ENCODE results near the gene TEDC1.

TEDC1 gene

GRCh38 chr14:105528586-105529318, 37.7 kb downstream of the TEDC1 start:
- H3K9me3 ChIP-seq (ENCODE audit: control insufficient read depth, low read length): no peaks in the 10 kb centered on the region
- WGBS, 2 experiments: 63 to 65% methylated on average over 89 of the region's 89 CpGs
- H3K36me3 ChIP-seq (ENCODE audit: control insufficient read depth, insufficient read depth, low read length): no peaks in the 10 kb centered on the region
- peaks cover 7% of the 10 kb centered on the region for H3K4me1 ChIP-seq (ENCODE audit: control insufficient read depth, insufficient read depth, low read length)
- H3K27me3 ChIP-seq (ENCODE audit: control insufficient read depth, insufficient read depth, low read length, poor library complexity, severe bottlenecking): peaks cover 51% of the 10 kb centered on the region
- no peak overlapping the region for H3K4me3 ChIP-seq (ENCODE audit: insufficient read depth, low read depth, low read length)
- H3K27ac ChIP-seq (ENCODE audit: insufficient read depth, low read depth, low read length, poor library complexity, severe bottlenecking): no peak overlapping the region

GRCh38 chr14:105529319-105529568, 38.2 kb downstream of the TEDC1 start:
- Histone ChIP-seq H3K4me3 (ENCODE audit: insufficient read depth, low read depth, low read length) (no peak overlapping the region), H3K36me3 (ENCODE audit: control insufficient read depth, insufficient read depth, low read length) (no peaks in the 10 kb centered on the region), H3K27me3 (ENCODE audit: control insufficient read depth, insufficient read depth, low read length, poor library complexity, severe bottlenecking) (peaks cover 46% of the 10 kb centered on the region), H3K4me1 (ENCODE audit: control insufficient read depth, insufficient read depth, low read length) (peaks cover 7% of the 10 kb centered on the region), H3K27ac (ENCODE audit: insufficient read depth, low read depth, low read length, poor library complexity, severe bottlenecking) (no peak overlapping the region), H3K9me3 (ENCODE audit: control insufficient read depth, low read length) (no peaks in the 10 kb centered on the region)
- WGBS, 2 experiments: 94 to 96% methylated on average over 24 of the region's 24 CpGs

- H3K9me3 ChIP-seq (ENCODE audit: control insufficient read depth, low read length): no peaks in the 10 kb centered on the region
- WGBS, 2 experiments: 91% methylated on average over 63 of the region's 63 CpGs
Observed at GRCh38 chr14:105529569-105530284, 38.7 kb downstream of the TEDC1 start.

GRCh38 chr14:105530285-105531087, 39.4 kb downstream of the TEDC1 start:
- no peaks in the 10 kb centered on the region for H3K9me3 ChIP-seq (ENCODE audit: control insufficient read depth, low read length)
- H3K4me1 ChIP-seq (ENCODE audit: control insufficient read depth, insufficient read depth, low read length): peaks cover 7% of the 10 kb centered on the region
- 79 to 83% methylated on average over 19 of the region's 19 CpGs for WGBS, 2 experiments
- H3K27me3 ChIP-seq (ENCODE audit: control insufficient read depth, insufficient read depth, low read length, poor library complexity, severe bottlenecking): peaks cover 34% of the 10 kb centered on the region
- no peak overlapping the region for H3K27ac ChIP-seq (ENCODE audit: insufficient read depth, low read depth, low read length, poor library complexity, severe bottlenecking)
- H3K36me3 ChIP-seq (ENCODE audit: control insufficient read depth, insufficient read depth, low read length): no peaks in the 10 kb centered on the region
- no peak overlapping the region for H3K4me3 ChIP-seq (ENCODE audit: insufficient read depth, low read depth, low read length)

More at GRCh38 chr14:105529569-105530284, 38.7 kb downstream of the TEDC1 start:
- Histone ChIP-seq H3K4me1 (ENCODE audit: control insufficient read depth, insufficient read depth, low read length) (peaks cover 7% of the 10 kb centered on the region), H3K4me3 (ENCODE audit: insufficient read depth, low read depth, low read length) (no peak overlapping the region), H3K36me3 (ENCODE audit: control insufficient read depth, insufficient read depth, low read length) (no peaks in the 10 kb centered on the region), H3K27ac (ENCODE audit: insufficient read depth, low read depth, low read length, poor library complexity, severe bottlenecking) (no peak overlapping the region), H3K27me3 (ENCODE audit: control insufficient read depth, insufficient read depth, low read length, poor library complexity, severe bottlenecking) (peaks cover 41% of the 10 kb centered on the region)

- Histone ChIP-seq H3K4me3 (ENCODE audit: insufficient read depth, low read depth, low read length) (no peak overlapping the region), H3K27ac (ENCODE audit: insufficient read depth, low read depth, low read length, poor library complexity, severe bottlenecking) (no peak overlapping the region), H3K4me1 (ENCODE audit: control insufficient read depth, insufficient read depth, low read length) (peaks cover 7% of the 10 kb centered on the region), H3K9me3 (ENCODE audit: control insufficient read depth, low read length) (no peaks in the 10 kb centered on the region), H3K36me3 (ENCODE audit: control insufficient read depth, insufficient read depth, low read length) (no peaks in the 10 kb centered on the region), H3K27me3 (ENCODE audit: control insufficient read depth, insufficient read depth, low read length, poor library complexity, severe bottlenecking) (peaks cover 27% of the 10 kb centered on the region)
- WGBS, 2 experiments: 86 to 87% methylated on average over 30 of the region's 30 CpGs
Observed at GRCh38 chr14:105531088-105531893, 40.2 kb downstream of the TEDC1 start.

GRCh38 chr14:105531894-105532623, 41.0 kb downstream of the TEDC1 start:
- peaks cover 7% of the 10 kb centered on the region for H3K4me1 ChIP-seq (ENCODE audit: control insufficient read depth, insufficient read depth, low read length)
- H3K27me3 ChIP-seq (ENCODE audit: control insufficient read depth, insufficient read depth, low read length, poor library complexity, severe bottlenecking): peaks cover 22% of the 10 kb centered on the region
- H3K4me3 ChIP-seq (ENCODE audit: insufficient read depth, low read depth, low read length): no peak overlapping the region
- no peaks in the 10 kb centered on the region for H3K9me3 ChIP-seq (ENCODE audit: control insufficient read depth, low read length)
- H3K36me3 ChIP-seq (ENCODE audit: control insufficient read depth, insufficient read depth, low read length): no peaks in the 10 kb centered on the region
- 85 to 86% methylated on average over 19 of the region's 19 CpGs for WGBS, 2 experiments
- H3K27ac ChIP-seq (ENCODE audit: insufficient read depth, low read depth, low read length, poor library complexity, severe bottlenecking): no peak overlapping the region

- Histone ChIP-seq H3K4me1 (ENCODE audit: control insufficient read depth, insufficient read depth, low read length) (peaks cover 4% of the 10 kb centered on the region), H3K27ac (ENCODE audit: insufficient read depth, low read depth, low read length, poor library complexity, severe bottlenecking) (no peak overlapping the region), H3K4me3 (ENCODE audit: insufficient read depth, low read depth, low read length) (no peak overlapping the region), H3K9me3 (ENCODE audit: control insufficient read depth, low read length) (no peaks in the 10 kb centered on the region), H3K36me3 (ENCODE audit: control insufficient read depth, insufficient read depth, low read length) (no peaks in the 10 kb centered on the region), H3K27me3 (ENCODE audit: control insufficient read depth, insufficient read depth, low read length, poor library complexity, severe bottlenecking) (peaks cover 15% of the 10 kb centered on the region)
- WGBS, 2 experiments: 53 to 60% methylated on average over 10 of the region's 10 CpGs
Observed at GRCh38 chr14:105532735-105533141, 41.7 kb downstream of the TEDC1 start.

GRCh38 chr14:105533391-105533790, 42.3 kb downstream of the TEDC1 start:
- H3K27ac ChIP-seq (ENCODE audit: insufficient read depth, low read depth, low read length, poor library complexity, severe bottlenecking): no peak overlapping the region
- H3K4me1 ChIP-seq (ENCODE audit: control insufficient read depth, insufficient read depth, low read length): no peaks in the 10 kb centered on the region
- peaks cover 9% of the 10 kb centered on the region for H3K27me3 ChIP-seq (ENCODE audit: control insufficient read depth, insufficient read depth, low read length, poor library complexity, severe bottlenecking)
- no peaks in the 10 kb centered on the region for H3K9me3 ChIP-seq (ENCODE audit: control insufficient read depth, low read length)
- H3K4me3 ChIP-seq (ENCODE audit: insufficient read depth, low read depth, low read length): no peak overlapping the region
- WGBS, 2 experiments: 80% methylated on average over 9 of the region's 9 CpGs
- no peaks in the 10 kb centered on the region for H3K36me3 ChIP-seq (ENCODE audit: control insufficient read depth, insufficient read depth, low read length)

- H3K36me3 ChIP-seq (ENCODE audit: control insufficient read depth, insufficient read depth, low read length): no peaks in the 10 kb centered on the region
- no peaks in the 10 kb centered on the region for H3K9me3 ChIP-seq (ENCODE audit: control insufficient read depth, low read length)
- H3K27me3 ChIP-seq (ENCODE audit: control insufficient read depth, insufficient read depth, low read length, poor library complexity, severe bottlenecking): peaks cover 4% of the 10 kb centered on the region
- no peak overlapping the region for H3K27ac ChIP-seq (ENCODE audit: insufficient read depth, low read depth, low read length, poor library complexity, severe bottlenecking)
- H3K4me3 ChIP-seq (ENCODE audit: insufficient read depth, low read depth, low read length): no peak overlapping the region
- 72 to 73% methylated on average over 21 of the region's 21 CpGs for WGBS, 2 experiments
- no peaks in the 10 kb centered on the region for H3K4me1 ChIP-seq (ENCODE audit: control insufficient read depth, insufficient read depth, low read length)
Observed at GRCh38 chr14:105533811-105534498, 42.9 kb downstream of the TEDC1 start.
